HG02852 (cell line): ENCODE results near the gene LRP5.

Source experiments
- ATAC-seq: cut with Tn5 transposase; IDR thresholded peaks from one replicate; pipeline ENCODE4 v1.9.1; 2021; ENCODE audit warnings: mild to moderate bottlenecking, moderate library complexity; ENCODE audit not compliant: unreplicated experiment

Gene LRP5

DNA sequence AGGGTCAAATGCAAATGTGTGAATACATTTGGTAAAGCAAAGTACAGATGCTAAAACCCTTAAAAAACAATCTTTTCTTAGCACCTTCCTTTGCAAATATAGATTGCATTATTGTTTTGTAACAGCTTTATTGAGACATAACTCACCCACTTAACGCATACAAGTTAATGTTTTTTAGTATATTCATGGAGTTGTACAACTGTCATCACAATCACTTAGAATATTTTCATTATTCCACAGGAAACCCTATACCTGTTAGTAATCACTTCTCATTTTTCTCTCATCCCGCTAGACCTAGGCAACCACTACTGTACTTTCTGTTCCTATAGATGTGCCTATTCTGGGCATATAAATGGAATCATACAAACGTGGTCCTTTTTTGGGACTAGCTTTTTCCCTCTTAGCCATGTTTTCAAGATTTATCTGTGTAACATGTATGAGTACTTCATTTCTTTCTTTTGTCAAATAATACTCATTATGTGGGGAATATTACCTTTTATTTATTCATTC lies 182.9 kb downstream of the LRP5 start:
- no peak for ATAC-seq

DNA sequence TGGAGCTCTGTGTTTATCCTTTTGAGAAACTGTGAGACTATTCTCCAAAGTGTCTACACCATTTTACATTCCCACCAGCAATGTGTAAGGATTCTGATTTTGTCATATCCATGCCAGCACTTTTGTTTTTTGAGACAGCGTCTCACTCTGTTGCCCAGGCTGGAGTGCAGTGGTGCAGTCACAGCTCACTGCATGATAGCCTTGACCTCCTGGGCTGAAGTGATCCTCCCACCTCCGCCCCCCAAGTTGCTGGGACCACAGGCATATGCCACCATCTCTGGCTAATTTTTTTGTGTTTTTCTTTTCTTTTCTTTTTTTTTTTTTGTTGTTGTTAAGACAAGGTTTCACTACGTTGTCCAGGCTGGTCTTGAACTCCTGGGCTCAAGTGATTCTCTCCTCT lies 183.5 kb downstream of the LRP5 start:
- ATAC-seq, result no peak

DNA sequence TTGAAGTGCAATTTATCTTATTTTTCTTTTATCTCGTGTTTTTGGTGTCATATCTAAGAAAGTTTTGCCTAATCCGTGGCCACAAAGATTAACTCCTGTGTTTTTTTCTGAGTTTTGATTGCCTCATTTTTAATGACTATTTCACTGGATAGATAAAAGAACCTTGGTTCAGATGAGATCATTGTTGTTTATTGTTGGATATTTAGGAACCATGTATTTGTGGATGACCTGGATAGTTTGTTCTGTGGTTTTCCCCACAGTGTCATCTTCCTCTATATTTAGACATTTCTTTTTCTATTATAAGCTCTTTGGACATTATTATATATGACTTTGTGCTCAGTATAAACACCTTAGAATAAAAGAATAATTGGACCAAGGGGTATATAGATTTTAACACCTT lies 185.4 kb downstream of the LRP5 start:
- ATAC-seq, result no peak

DNA sequence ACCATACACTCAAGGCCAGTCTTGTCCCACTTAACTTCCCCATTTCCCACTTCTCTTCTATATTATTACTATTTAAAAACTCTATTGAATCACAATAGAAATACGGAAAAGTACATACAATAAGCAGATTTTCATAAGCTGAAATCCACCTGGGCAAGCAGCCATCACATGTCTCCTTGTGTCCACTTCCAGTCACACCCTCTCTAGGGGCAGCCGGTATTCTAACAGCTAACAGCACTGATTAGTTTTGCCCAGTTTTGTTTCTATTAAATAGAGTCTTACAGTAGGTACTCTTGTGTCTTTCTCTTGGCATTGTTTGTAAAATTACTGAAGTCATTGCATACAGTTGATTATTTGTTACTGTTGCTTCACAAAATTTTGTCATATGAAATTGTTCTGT lies 185.9 kb downstream of the LRP5 start:
- ATAC-seq, result no peak
